NCI-H146 treated with DMSO at 0.1 percent for 48 hours (cell line): ENCODE measurements around the gene FSTL3.
"Not testable (repeated sequence)": the region's sequence is repeated elsewhere in the genome, so short reads cannot be mapped to it uniquely, and the experiment has no call there.

ENCODE experiments used
- DNase-seq: peaks from one replicate; lab custom pipeline; 2025; ENCODE audit not compliant: unreplicated experiment; lab: John Stamatoyannopoulos, UW

Gene FSTL3

GRCh38 chr19:709196-709964 lies 33.2 kb downstream of the FSTL3 start:
- DNase-seq, result no peak

DNA sequence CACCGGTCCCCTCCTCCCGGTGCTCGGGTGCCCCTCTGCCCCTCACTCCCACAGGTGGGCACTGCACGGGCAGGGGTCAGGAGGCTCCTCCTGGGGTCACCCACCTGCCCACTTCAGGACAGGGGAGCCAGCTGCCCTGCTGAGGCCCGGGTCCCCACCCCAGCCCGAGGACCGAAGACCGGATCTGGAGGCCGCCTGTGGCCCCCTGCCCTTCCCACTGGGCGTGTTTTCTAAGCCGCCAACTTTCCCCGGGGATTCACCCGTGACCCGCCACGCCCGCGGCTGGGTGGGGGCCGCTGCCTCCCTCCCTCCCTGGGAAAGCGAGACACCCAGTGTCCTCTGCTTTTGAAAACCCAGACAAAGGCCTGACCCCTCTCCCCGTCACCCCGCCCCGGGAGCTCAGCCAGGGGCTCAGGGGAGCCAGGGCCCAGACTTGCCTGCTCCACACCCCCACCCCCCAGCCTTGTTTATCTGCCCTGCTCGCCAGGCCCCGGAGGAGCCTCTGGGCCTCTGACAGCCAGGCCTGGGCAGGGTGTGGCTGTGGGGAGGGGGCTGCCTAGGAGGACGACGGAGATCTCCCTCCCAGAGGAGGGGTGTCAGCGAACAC lies 33.9 kb downstream of the FSTL3 start:
- DNase-seq, result no peak

DNA sequence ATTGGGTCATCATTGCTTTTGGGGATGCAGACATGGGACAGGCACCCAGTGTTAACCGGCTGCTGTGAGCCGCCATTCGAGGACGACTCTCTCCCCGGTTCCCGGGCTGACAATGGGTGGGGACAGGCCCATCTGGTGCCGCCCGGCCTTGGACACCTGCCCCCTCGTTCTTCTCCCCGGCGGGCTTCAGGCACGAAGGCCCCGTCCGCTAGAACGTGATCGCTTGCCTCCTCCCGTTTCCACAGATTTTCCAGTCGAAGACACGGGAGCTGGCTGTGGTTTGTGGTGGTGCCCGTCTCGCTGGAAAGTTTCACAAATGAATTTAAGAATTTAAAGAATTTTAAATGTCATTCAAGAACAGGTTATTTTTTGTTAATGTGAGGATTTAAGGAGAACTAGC lies 34.6 kb downstream of the FSTL3 start:
- no peak for DNase-seq

DNA sequence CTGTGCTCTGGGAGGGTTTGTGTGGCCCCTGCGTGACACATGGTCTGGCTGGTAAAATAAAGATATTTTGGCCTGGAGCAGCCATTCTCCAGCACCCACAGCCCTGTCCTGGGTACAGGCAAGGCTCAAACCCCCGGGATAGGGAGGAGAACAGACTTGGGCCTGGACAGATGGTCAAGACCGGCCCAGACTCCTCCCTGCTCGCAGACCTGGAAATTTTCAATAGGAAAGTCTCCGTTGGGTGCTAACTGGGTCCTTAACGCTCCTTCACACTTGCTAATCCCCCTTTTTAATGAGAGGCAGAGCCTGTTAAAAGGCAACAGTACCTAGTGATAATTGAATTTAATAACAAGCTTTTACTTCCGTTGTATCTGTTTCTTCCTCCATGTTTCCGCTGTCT lies 35.1 kb downstream of the FSTL3 start:
- no peak for DNase-seq

DNA sequence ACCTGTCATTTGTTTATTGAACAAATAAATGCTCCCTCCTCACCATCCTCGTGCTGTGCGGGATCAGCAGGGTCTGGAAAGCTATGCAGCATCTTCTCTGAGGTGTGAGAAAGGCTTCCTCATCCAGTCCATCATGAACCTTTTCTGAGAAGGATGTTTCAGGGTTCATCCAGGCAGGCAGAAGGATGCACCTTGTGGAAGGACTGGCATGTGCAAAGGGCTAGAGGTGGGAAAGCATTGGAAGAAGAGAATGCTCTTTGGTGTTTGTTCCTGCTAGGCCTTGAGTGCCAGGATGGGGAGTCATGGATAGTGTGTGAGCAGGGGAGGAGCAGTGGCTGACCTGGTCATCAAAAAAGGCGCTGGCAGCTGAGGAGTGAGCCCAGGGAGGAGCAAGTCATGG lies 39.2 kb downstream of the FSTL3 start:
- DNase-seq, result no peak

DNA sequence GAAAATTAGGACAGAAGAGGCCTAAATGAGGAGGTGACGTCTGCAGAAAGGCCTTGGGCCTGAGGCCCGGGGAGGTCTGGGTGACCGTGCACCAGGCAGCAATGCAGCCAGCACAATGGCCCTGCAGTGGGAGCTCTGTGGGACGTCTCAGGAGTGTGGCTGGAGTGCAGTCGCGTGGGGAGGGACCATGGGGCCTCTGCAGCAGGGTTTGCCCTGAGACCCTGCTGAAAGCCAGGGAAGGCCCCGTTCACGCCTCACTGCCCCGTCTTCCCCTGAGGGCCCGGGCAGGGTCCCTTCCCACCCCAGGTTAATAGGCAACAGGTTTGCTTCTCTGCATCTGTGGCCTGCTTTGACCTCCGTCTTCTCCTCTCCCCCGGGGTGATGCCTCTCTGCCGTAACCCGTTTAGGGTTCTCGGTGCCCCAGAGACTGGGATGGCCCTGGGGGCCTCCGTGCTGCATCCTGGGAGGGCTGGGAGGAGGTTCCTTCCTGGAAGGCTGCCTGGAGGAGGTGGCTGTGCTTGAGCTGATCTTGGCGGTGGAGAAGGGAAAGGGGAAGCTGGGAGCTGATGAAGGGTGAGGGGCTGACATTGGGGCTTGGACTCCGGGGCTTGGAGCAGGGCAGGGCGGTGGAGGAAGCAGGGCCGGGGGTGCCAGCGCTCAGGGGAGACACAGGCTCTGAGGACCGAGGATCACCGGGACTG lies 42.2 kb downstream of the FSTL3 start:
- no peak for DNase-seq

DNA sequence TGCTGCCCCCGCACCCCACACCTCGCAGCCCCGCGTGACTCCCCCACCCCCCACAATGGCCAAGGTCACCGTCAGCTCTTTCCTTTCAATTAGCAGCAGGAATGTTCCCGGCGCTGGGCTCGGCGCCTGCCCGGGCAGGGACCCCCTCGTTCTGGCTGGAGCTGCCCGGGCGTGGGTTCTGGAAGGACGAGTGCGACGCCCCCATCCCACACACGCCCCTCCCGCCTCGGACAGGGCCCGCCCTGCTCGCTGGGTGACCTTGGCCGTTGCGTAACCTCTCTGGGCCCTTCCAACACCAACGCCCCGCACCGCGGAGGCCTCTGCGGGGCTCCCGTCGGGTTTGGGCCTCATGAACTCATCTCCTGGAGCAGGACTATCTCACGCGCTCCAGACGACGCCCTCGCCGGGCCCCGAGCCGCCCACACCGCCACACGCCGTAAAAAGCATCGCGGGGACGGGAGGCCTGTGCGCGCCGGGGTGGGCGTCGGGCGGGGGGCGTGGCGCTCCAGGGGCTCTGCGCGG lies 42.9 kb downstream of the FSTL3 start:
- no peak for DNase-seq

DNA sequence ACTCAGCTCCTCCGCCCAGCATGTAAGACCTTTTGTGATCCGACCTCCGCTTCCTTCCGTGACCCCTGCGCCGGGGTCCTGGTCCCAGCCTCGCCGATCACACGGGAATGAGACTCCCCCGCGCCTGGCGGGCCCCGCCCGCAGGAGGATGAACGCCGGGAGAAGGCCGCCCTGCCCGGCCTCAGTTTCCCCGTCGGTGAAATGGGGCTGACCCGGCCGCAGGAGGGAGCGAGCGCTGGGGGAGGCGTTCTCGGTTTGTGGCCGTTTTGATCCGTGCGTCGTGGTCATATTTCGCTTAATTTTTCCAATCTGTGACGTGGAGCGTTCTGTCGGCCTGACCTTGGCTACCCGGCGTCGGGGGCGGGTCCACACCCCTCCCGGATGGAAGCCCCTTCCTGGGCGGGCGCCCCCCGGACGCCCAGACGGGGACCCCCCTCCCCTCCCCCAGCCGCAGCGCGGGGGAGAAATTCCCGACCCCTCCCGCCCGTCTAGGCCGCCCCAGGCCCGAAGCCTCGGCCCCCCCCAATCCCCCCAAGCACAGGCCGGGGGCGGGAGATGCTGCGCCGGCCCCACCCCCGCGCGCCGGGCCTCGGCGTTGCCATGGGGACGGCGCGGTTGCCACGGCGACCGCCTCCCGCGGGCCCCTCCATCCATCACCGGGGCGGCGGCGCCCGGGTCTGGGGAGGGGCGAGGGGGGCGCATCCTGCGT lies 43.6 kb downstream of the FSTL3 start:
- no peak for DNase-seq

DNA sequence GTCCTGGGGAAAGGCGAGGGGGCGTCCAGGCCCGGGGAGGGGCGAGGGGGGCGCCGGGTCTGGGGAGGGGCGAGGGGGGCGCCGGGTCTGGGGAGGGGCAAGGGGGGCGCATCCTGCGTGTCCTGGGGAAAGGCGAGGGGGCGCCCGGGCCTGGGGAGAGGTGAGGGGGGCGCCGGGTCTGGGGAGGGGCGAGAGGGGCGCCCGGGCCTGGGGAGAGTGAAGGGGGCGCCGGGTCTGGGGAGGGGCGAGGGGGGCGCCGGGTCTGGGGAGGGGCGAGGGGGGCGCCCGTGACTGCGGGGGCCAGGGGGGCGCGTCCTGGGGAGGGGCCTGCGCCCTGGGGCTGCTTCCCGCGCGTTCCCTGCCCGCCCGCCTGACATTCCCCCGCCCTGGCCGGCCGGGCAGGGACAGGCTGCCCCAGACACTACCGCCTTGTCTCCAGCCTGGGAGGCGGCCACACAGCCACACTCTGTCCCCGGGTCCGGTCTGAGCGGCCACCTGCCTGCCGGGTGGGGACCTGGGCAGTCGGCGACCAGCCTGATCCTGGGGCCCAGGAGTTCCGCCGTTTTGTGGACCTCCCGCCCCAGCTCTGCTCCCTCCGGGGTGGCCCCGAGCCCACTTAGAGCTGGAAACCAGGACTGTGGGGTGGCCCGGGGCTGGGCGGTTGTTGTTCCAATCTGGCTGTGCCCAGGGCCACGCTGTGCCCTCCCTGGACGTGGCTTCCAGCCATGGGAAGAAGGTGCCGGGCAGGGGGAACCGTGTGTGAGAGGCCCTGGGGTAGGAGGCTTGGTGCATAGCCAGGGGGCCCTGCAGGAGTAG lies 44.4 kb downstream of the FSTL3 start:
- DNase-seq, result no peak

DNA sequence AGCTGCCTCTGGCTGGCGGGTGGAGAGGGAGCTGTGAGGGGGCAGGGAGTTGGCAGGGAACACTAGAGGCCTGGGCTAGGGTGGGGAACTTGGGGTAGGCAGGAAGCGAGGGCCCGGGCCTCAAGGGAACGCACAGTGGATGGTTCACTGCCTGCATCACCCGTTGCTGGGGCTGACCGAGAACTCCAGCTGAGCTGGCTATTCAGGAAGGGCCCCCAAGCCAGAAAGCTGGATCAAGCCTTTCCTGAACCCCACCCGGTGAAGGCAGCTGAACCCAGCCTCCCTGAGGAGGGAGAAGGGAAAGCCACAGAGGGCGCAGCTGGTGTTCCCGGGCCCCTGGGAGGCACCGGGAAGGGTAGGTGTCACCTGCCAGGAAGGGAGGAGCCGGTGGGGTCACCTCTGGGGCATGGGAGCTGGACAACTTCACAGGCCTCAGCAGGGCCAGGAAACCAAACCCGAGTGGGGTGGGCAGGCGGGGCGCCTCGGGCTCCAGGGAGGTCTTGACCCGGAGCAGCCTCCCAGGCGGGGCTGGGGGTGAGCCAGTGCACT lies 46.4 kb downstream of the FSTL3 start:
- DNase-seq, result no peak

- DNase-seq, result no peak
Observed at GRCh38 chr19:723247-723646, 47.1 kb downstream of the FSTL3 start.

GRCh38 chr19:723714-724113 lies 47.5 kb downstream of the FSTL3 start:
- no peak for DNase-seq

- DNase-seq, result no peak
Observed at GRCh38 chr19:725461-726089, 49.4 kb downstream of the FSTL3 start.

GRCh38 chr19:726993-727956 lies 51.1 kb downstream of the FSTL3 start:
- no peak for DNase-seq

DNA sequence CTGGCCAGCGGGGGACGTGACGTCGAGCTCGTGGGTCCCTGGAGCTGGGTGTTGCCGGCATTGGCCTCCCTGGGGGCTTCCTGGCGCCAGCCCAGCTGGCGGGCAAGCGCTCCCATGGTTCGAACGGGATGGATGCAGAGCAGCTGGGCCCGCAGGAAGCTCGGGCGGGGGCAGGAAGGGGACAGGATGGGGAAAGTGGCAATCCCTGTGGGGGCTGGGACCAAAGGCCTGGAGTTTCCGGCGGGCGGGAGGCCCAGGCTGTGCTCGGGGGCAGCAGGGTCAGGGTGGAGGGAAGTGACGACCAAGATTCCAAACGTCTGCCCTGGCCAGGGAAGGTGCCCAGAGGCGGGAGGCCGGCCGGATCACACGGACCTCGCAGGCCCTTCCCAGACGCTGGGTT lies 51.8 kb downstream of the FSTL3 start:
- no peak for DNase-seq

DNA sequence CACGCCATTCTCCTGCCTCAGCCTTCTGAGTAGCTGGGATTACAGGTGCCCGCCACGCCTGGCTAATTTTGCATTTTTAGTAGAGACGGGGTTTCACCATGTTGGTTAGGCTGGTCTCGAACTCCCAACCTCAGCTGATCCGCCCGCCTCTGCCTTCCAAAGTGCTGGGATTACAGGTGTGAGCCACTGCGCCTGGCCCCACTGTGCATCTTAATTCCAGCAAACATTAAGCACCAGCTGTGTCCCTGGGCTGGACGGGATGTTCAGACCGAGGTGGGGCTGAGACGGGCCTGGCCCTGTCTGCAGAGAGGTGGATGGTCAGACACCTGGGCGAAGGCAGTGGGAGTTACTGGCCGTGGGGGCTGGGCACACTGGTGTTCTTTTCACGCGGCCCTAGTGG lies 53.4 kb downstream of the FSTL3 start:
- not testable (repeated sequence) for DNase-seq

- no peak for DNase-seq
Observed at GRCh38 chr19:729965-730668, 53.9 kb downstream of the FSTL3 start.

DNA sequence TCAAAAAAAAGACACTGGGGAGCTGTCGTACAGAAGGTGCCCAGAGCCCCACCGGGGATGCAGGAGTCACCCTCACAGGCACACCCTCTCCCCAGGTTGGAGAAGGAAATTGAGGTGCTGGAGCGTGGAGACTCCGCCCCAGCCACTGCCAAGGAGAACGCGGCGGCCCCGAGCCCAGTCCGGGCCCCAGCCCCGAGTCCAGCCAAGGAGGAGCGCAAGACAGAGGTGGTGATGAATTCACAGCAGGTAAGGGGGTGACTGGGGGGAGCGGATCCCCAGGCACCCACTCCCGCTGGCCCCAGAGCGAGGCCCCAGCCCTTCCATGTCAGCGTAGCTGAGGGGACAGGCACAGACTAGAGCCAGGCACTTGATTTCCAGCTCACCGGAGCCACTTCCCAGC lies 54.8 kb downstream of the FSTL3 start:
- no peak for DNase-seq
